OCI-LY1 (cell line): Measurements from ENCODE around the gene TEAD4.

ENCODE experiments used
- H2AFZ ChIP-seq: fragments of 200-600 bp; sonication (generic), shearing (Covaris generic); 2 replicates; pipeline ENCODE4 v1.6.0; 2014; ENCODE audit warnings: antibody characterized with exemption, mild to moderate bottlenecking, low read length
- H3F3A ChIP-seq: fragments of 200-600 bp; sonication (generic), shearing (Covaris generic); 2 replicates; pipeline ENCODE4 v1.6.0; 2014; ENCODE audit warnings: mild to moderate bottlenecking, antibody characterized with exemption, low read length, moderate library complexity; ENCODE audit not compliant: insufficient read depth
- H3K27ac ChIP-seq: fragments of 200-600 bp; sonication (generic); 2 replicates; pipeline ENCODE4 v1.5.1; 2014; ENCODE audit warnings: low read length, mixed run types, mild to moderate bottlenecking, low read depth; ENCODE audit not compliant: poor library complexity, severe bottlenecking
- H3K27me3 ChIP-seq: fragments of 200-600 bp; sonication (generic); 2 replicates; pipeline ENCODE4 v1.6.0; 2014; ENCODE audit warnings: antibody characterized with exemption, mild to moderate bottlenecking, low read length, moderate library complexity; ENCODE audit not compliant: insufficient read depth
- H3K36me3 ChIP-seq: fragments of 200-600 bp; sonication (generic); 2 replicates; pipeline ENCODE4 v1.6.1; 2014; ENCODE audit warnings: mild to moderate bottlenecking, antibody characterized with exemption, low read length, moderate library complexity, mixed read lengths; ENCODE audit not compliant: insufficient read depth
- H3K4me1 ChIP-seq: fragments of 200-600 bp; sonication (generic); 2 replicates; pipeline ENCODE4 v1.5.1; 2014; ENCODE audit warnings: mild to moderate bottlenecking, low read length, moderate library complexity; ENCODE audit not compliant: insufficient read depth, severe bottlenecking
- H3K4me2 ChIP-seq: fragments of 200-600 bp; sonication (generic), shearing (Covaris generic); 2 replicates; pipeline ENCODE4 v1.6.1; 2014; ENCODE audit warnings: low read length
- H3K4me3 ChIP-seq: fragments of 200-600 bp; sonication (generic); 2 replicates; pipeline ENCODE4 v1.5.1; 2014; ENCODE audit warnings: low read length, low read depth, mild to moderate bottlenecking, mixed read lengths; ENCODE audit not compliant: poor library complexity, severe bottlenecking
- H3K79me2 ChIP-seq: fragments of 200-600 bp; shearing (Covaris generic); 2 replicates; pipeline ENCODE4 v1.6.1; 2016; ENCODE audit warnings: mixed run types, low read length, mixed read lengths; ENCODE audit not compliant: insufficient read depth
- H3K9ac ChIP-seq: fragments of 200-600 bp; sonication (generic), shearing (Covaris generic); 2 replicates; pipeline ENCODE4 v1.6.1; 2014; ENCODE audit warnings: mild to moderate bottlenecking, low read length, mixed read lengths
- H3K9me2 ChIP-seq: fragments of 200-600 bp; sonication (generic), shearing (Covaris generic); 2 replicates; pipeline ENCODE4 v1.6.1; 2014; ENCODE audit warnings: low read depth, mild to moderate bottlenecking, low read length, mixed read lengths
- H3K9me3 ChIP-seq: fragments of 200-600 bp; shearing (Covaris generic); 2 replicates; pipeline ENCODE4 v1.6.1; 2014; ENCODE audit warnings: low read length, mixed read lengths
- H4K20me1 ChIP-seq: fragments of 200-600 bp; sonication (generic), shearing (Covaris generic); 2 replicates; pipeline ENCODE4 v1.6.0; 2016; ENCODE audit warnings: mild to moderate bottlenecking, low read length; ENCODE audit not compliant: insufficient read depth
- EZH2 ChIP-seq: fragments of 200-600 bp; sonication (generic), shearing (Covaris generic); IDR thresholded peaks from 2 replicates; pipeline ENCODE4 v1.8.0; 2017; ENCODE audit warnings: borderline replicate concordance, mixed run types, mild to moderate bottlenecking, antibody characterized with exemption, low read length, moderate library complexity, mixed read lengths
- TF ChIP-seq, protein P1 (sequence below): fragments of 200-600 bp; sonication (generic), shearing (Covaris generic); IDR thresholded peaks from 2 replicates; pipeline ENCODE4 v1.5.1; 2017; ENCODE audit warnings: mild to moderate bottlenecking, antibody characterized with exemption, low read length, moderate library complexity, mixed read lengths

TEAD4 gene

DNA sequence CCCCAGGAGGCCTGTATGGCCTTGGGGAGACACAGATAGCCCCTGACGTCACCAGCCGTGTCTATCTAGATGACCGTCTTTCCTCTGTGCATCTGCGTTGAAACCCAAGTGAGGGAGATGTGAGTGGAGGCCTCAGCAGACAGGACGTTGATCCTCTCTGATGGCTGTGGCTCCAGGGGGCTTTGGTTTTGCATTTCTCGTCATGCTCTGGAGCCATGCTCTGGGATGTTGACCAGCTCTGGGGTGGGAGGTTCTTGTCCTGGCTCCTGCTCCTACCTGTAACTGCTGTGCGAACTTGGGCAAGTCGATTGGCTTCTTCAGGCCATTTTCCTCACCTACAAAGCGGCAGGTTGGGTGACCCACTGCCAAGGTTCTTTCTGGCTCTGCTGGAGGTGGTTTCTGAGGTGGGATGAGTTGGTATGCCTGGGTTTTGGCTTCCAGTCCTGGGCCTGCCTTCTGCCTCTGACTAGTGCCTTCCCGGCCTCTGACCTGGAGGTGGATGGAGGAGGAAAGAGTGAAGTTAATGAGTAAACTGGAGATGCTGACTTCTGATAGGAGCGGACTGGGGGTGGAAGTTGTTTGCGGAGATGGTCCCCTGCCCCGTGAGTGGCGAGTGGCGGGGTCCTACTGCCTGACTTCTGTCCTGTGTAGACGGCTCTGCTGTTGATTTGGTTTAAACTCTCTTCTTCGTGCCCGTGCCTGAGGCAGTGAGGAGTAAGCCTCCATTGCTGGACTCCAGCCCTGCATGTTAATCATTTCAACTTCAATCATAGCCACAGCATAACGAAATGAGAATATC, 126.3 kb downstream of the TEAD4 start:
- Histone ChIP-seq H3K36me3 (no peaks in the 10 kb centered on the region; the same call in 1 of the 2 replicates), H3K79me2 (no peaks in the 10 kb centered on the region), H3K4me2 (no peak overlapping the region), H4K20me1 (no peaks in the 10 kb centered on the region), H3K27me3 (peaks cover 7% of the 10 kb centered on the region; the same call in 1 of the 2 replicates), H3K4me3 (no peak overlapping the region), H3K9ac (no peak overlapping the region), H3K27ac (no peak overlapping the region), H3K9me2 (no peaks in the 10 kb centered on the region), H2AFZ (no peak overlapping the region), H3F3A (no peaks in the 10 kb centered on the region), H3K9me3 (no peaks in the 10 kb centered on the region), H3K4me1 (peaks cover 4% of the 10 kb centered on the region)
- TF ChIP-seq, protein P1, sequence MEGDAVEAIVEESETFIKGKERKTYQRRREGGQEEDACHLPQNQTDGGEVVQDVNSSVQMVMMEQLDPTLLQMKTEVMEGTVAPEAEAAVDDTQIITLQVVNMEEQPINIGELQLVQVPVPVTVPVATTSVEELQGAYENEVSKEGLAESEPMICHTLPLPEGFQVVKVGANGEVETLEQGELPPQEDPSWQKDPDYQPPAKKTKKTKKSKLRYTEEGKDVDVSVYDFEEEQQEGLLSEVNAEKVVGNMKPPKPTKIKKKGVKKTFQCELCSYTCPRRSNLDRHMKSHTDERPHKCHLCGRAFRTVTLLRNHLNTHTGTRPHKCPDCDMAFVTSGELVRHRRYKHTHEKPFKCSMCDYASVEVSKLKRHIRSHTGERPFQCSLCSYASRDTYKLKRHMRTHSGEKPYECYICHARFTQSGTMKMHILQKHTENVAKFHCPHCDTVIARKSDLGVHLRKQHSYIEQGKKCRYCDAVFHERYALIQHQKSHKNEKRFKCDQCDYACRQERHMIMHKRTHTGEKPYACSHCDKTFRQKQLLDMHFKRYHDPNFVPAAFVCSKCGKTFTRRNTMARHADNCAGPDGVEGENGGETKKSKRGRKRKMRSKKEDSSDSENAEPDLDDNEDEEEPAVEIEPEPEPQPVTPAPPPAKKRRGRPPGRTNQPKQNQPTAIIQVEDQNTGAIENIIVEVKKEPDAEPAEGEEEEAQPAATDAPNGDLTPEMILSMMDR: no peak
- TF ChIP-seq EZH2: no peak

DNA sequence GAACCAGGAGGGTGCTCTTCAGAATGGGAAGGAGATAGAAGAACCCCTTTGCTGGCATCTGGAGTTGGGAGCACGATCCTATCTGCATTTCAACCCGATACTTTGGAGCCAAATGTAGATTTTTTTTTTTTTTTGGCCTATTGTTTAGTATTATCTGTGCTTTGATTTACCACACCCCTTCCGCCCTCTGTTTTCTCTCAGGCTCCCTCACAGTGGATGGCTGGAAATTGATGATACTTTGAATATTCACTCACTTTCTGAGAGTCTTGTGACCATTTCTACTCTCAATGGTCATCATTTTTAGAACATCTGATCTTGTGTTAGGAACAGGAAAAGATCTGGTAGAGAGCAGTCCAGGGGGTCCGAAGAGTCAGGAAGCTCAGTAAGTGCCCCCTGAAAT, 127.0 kb downstream of the TEAD4 start:
- no peaks in the 10 kb centered on the region for H3K4me1 ChIP-seq
- TF ChIP-seq, protein P1: no peak
- TF ChIP-seq EZH2: no peak
- H2AFZ ChIP-seq: no peak overlapping the region
- no peak overlapping the region for H3K4me3 ChIP-seq
- H3K4me2 ChIP-seq: no peak overlapping the region
- H3K79me2 ChIP-seq: no peaks in the 10 kb centered on the region
- H3K9me2 ChIP-seq: no peaks in the 10 kb centered on the region
- H3K9me3 ChIP-seq: no peaks in the 10 kb centered on the region
- H3K9ac ChIP-seq: no peak overlapping the region
- H3F3A ChIP-seq: no peaks in the 10 kb centered on the region
- no peaks in the 10 kb centered on the region for H4K20me1 ChIP-seq
- H3K27ac ChIP-seq: no peak overlapping the region
- H3K27me3 ChIP-seq: peaks cover 7% of the 10 kb centered on the region; the same call in 1 of the 2 replicates
- H3K36me3 ChIP-seq: no peaks in the 10 kb centered on the region; the same call in 1 of the 2 replicates

DNA sequence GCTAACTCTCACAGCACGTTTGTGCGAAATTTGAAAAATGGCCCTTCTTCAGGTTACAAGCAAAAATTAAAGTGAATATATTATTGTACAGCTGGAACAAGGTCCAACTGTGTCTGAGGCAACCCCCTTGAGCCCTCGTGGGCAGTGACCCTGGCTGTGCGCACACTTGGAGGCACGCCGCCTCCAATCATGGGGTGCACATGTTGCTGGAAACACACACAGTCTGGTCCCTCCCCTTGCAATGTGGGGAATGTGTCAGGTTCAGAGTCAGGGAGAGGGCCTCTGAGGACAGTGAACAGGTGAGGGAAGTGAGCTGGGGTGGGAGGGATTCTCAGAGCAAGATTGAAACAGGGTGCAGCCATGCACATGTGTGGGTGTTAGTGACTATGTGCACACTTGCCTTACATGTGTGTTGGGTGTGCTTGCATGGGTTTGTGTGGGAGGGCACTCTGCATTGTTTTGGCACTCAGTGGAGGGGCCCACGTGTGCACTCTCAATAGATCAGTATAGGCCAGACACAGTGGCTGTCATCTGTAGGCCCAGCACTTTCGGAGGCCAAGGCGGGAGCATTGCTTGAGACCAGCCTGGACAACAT, 127.6 kb downstream of the TEAD4 start:
- no peak for TF ChIP-seq EZH2
- TF ChIP-seq, protein P1: no peak

More for the DNA sequence above, 127.6 kb downstream of the TEAD4 start:
- H3K9me2 ChIP-seq: no peaks in the 10 kb centered on the region
- no peaks in the 10 kb centered on the region for H3K4me1 ChIP-seq
- no peak overlapping the region for H3K4me2 ChIP-seq
- H3K9me3 ChIP-seq: no peaks in the 10 kb centered on the region
- no peak overlapping the region for H3K4me3 ChIP-seq
- no peak overlapping the region for H3K9ac ChIP-seq
- H3F3A ChIP-seq: no peaks in the 10 kb centered on the region
- no peaks in the 10 kb centered on the region; the same call in 1 of the 2 replicates for H3K36me3 ChIP-seq
- no peak overlapping the region for H3K27ac ChIP-seq
- no peaks in the 10 kb centered on the region for H3K79me2 ChIP-seq
- no peaks in the 10 kb centered on the region for H4K20me1 ChIP-seq
- H2AFZ ChIP-seq: no peak overlapping the region
- H3K27me3 ChIP-seq: peaks cover 7% of the 10 kb centered on the region; the same call in 1 of the 2 replicates
